Hepatocyte (in vitro differentiated cells): ENCODE data around the gene TAS2R8. TPM values are rescaled to one million over a fixed set of nuclear protein-coding genes. Genes with fewer than 3 reads are reported as not detected.
"Not testable (repeated sequence)": the region's sequence is repeated elsewhere in the genome, so short reads cannot be mapped to it uniquely, and the experiment has no call there.

Experiments used
- DNase-seq: peaks from one replicate; pipeline ENCODE4 v3.0.0-alpha.2; 2016; ENCODE audit warnings: low spot score
- H2AFZ ChIP-seq: fragments of 200-600 bp; sonication (generic); 2 replicates; pipeline ENCODE4 v1.6.0; 2016; ENCODE audit warnings: antibody characterized with exemption, mild to moderate bottlenecking
- H3K27ac ChIP-seq: fragments of 200-600 bp; sonication (generic); 2 replicates; pipeline ENCODE4 v1.5.1; 2016; ENCODE audit warnings: mild to moderate bottlenecking
- H3K27me3 ChIP-seq: fragments of 200-600 bp; sonication (generic); 2 replicates; pipeline ENCODE4 v1.6.1; 2016
- H3K36me3 ChIP-seq: fragments of 200-600 bp; sonication (generic); replicated peaks from 2 replicates; pipeline ENCODE4 v1.5.1; 2016; ENCODE audit warnings: low read depth; ENCODE audit not compliant: insufficient read depth
- H3K4me1 ChIP-seq: fragments of 200-600 bp; sonication (generic); 2 replicates; pipeline ENCODE4 v1.5.1; 2016; ENCODE audit warnings: mild to moderate bottlenecking, moderate library complexity; ENCODE audit not compliant: insufficient read depth
- H3K4me2 ChIP-seq: fragments of 200-600 bp; sonication (generic); 2 replicates; pipeline ENCODE4 v1.6.0; 2016
- H3K4me3 ChIP-seq: fragments of 200-600 bp; sonication (generic); 2 replicates; pipeline ENCODE4 v1.5.1; 2016; ENCODE audit warnings: mild to moderate bottlenecking
- H3K79me2 ChIP-seq: fragments of 200-600 bp; sonication (generic); 2 replicates; pipeline ENCODE4 v1.6.0; 2017; ENCODE audit warnings: mild to moderate bottlenecking
- H3K9me2 ChIP-seq: fragments of 200-600 bp; sonication (generic); replicated peaks from 2 replicates; pipeline ENCODE4 v1.6.0; 2017; ENCODE audit warnings: mild to moderate bottlenecking; ENCODE audit not compliant: insufficient read depth
- H3K9me3 ChIP-seq: fragments of 200-600 bp; sonication (generic); 2 replicates; pipeline ENCODE4 v1.5.1; 2016; ENCODE audit warnings: low read depth, mild to moderate bottlenecking
- H4K20me1 ChIP-seq: fragments of 200-600 bp; sonication (generic); 2 replicates; pipeline ENCODE4 v1.6.0; 2016; ENCODE audit warnings: mild to moderate bottlenecking; ENCODE audit not compliant: insufficient read depth, poor library complexity, severe bottlenecking
- CTCF ChIP-seq: fragments of 200-600 bp; sonication (generic); IDR thresholded peaks from 2 replicates; pipeline ENCODE4 v1.5.1; 2016; ENCODE audit warnings: antibody characterized with exemption, mild to moderate bottlenecking; ENCODE audit not compliant: poor library complexity
- EZH2 ChIP-seq: fragments of 200-600 bp; sonication (generic); IDR thresholded peaks from 2 replicates; pipeline ENCODE4 v1.6.1; 2016; ENCODE audit warnings: antibody characterized with exemption, mild to moderate bottlenecking, borderline replicate concordance
- EZH2phosphoT487 ChIP-seq: fragments of 200-600 bp; sonication (generic); IDR thresholded peaks from one replicate; pipeline ENCODE4 v1.6.1; 2018; ENCODE audit warnings: antibody characterized with exemption, mild to moderate bottlenecking, low read depth, moderate library complexity; ENCODE audit not compliant: unreplicated experiment, severe bottlenecking
- WGBS: methylation state at CpG from one replicate; pipeline ENCODE4 v1.1.6; 2016; ENCODE audit warnings: low lambda C conversion rate; ENCODE audit errors: missing lambda C conversion rate; 5-methylcytosine and 5-hydroxymethylcytosine counted together
- polyA plus RNA-seq: library from polyadenylated mRNA; unstranded; fragments of >200 nt; fragmentation: Nextera tagmentation; extraction: Ambion mirVana; gene quantifications from 2 replicates; pipeline ENCODE4 v1.2.1, GENCODE V29; 2016
- total RNA-seq: library from RNA; depleted of rRNA; stranded (reverse); fragments of >200 nt; gene quantifications from 2 replicates; pipeline ENCODE4 v1.2.3, GENCODE V29; 2014

Gene TAS2R8
- total and polyA plus RNA-seq, 2 experiments from 2014 or later: not detected

DNA sequence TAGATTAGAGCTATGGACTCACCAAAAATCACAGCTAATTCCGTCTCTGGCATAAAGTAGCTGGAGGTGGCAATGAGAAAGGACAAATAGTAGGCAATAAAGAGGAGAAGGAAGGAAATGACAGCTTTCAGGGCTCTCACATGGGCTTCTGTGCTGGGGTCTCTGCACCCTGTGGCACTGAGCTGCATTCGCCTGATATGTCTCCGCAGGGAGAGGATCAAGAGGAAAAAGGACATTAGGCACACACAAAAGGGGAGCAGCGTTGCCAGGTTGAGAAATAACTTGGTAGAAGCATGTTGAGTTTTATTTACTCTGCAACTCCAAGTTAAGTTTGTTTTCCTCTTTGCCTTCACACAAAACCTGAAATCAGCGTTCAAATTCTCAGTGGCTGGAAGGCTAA lies 5.3 kb downstream of the TAS2R8 start:
- Histone ChIP-seq H3K36me3 (no peaks in the 10 kb centered on the region), H3K9me2 (no peaks in the 10 kb centered on the region), H4K20me1 (no peaks in the 10 kb centered on the region), H3K9me3 (no peaks in the 10 kb centered on the region), H2AFZ (no peak overlapping the region), H3K27ac (no peak overlapping the region), H3K79me2 (no peaks in the 10 kb centered on the region), H3K4me1 (no peaks in the 10 kb centered on the region), H3K4me2 (no peak overlapping the region), H3K27me3 (peaks cover 5% of the 10 kb centered on the region), H3K4me3 (no peak overlapping the region)
- WGBS: 62% methylated on average over 5 of the region's 5 CpGs
- TF ChIP-seq EZH2: no peak
- no peak for TF ChIP-seq EZH2phosphoT487
- TF ChIP-seq CTCF: no peak
- no peak for DNase-seq

- 53% methylated on average over 2 of the region's 2 CpGs for WGBS
- Histone ChIP-seq H3K79me2 (no peaks in the 10 kb centered on the region), H2AFZ (no peak overlapping the region), H4K20me1 (no peaks in the 10 kb centered on the region), H3K4me1 (no peaks in the 10 kb centered on the region), H3K36me3 (no peaks in the 10 kb centered on the region), H3K27me3 (no peaks in the 10 kb centered on the region), H3K9me3 (no peaks in the 10 kb centered on the region), H3K9me2 (no peaks in the 10 kb centered on the region), H3K4me3 (no peak overlapping the region), H3K27ac (no peak overlapping the region), H3K4me2 (no peak overlapping the region)
- no peak for TF ChIP-seq CTCF
- no peak for TF ChIP-seq EZH2
- no peak for TF ChIP-seq EZH2phosphoT487
- DNase-seq: no peak
These were observed 12.9 kb downstream of the TAS2R8 start for GRCh38 chr12:10794222-10794621.

- H3K79me2 ChIP-seq, H4K20me1 ChIP-seq, H3K9me3 ChIP-seq, DNase-seq, H3K4me3 ChIP-seq, H3K4me2 ChIP-seq, H3K4me1 ChIP-seq, H2AFZ ChIP-seq, H3K27me3 ChIP-seq, H3K9me2 ChIP-seq, H3K36me3 ChIP-seq, H3K27ac ChIP-seq: not testable (repeated sequence)
- WGBS: 93% methylated on average over 4 of the region's 4 CpGs
These were observed 15.3 kb downstream of the TAS2R8 start for GRCh38 chr12:10791769-10792168.

- Histone ChIP-seq H3K9me3 (no peaks in the 10 kb centered on the region), H3K4me2 (no peak overlapping the region), H3K4me3 (no peak overlapping the region), H3K27ac (no peak overlapping the region), H3K4me1 (no peaks in the 10 kb centered on the region), H4K20me1 (no peaks in the 10 kb centered on the region), H3K79me2 (no peaks in the 10 kb centered on the region), H3K36me3 (no peaks in the 10 kb centered on the region), H2AFZ (no peak overlapping the region), H3K27me3 (no peaks in the 10 kb centered on the region), H3K9me2 (no peaks in the 10 kb centered on the region)
- TF ChIP-seq EZH2phosphoT487: no peak
- TF ChIP-seq CTCF: no peak
- TF ChIP-seq EZH2: no peak
- no peak for DNase-seq
- 69% methylated on average over 5 of the region's 5 CpGs for WGBS
These were observed 23.8 kb downstream of the TAS2R8 start for GRCh38 chr12:10783252-10783651.
